ENCODE data around the gene RESP18. TPM values are rescaled to one million over a fixed set of nuclear protein-coding genes. Genes with fewer than 3 reads are reported as not detected.

Gene RESP18
- total RNA-seq, 1 experiment from 2014 or later, result not detected

- H2AFZ ChIP-seq, result no peak overlapping the region
- no peak overlapping the region for H3K27ac ChIP-seq
- no peak overlapping the region for H3K4me2 ChIP-seq
- no peak overlapping the region for H3K4me3 ChIP-seq
- no peaks in the 10 kb centered on the region for H3K4me1 ChIP-seq (replicated peaks; ENCODE audit: insufficient read depth)
- no peaks in the 10 kb centered on the region for H3K9me2 ChIP-seq (ENCODE audit: insufficient read depth)
- H3K36me3 ChIP-seq (ENCODE audit: low read depth), result no peaks in the 10 kb centered on the region
- H3F3A ChIP-seq (ENCODE audit: insufficient read depth, low read depth), result no peaks in the 10 kb centered on the region
- CTCF ChIA-PET, result no interaction called here
- 0 out of 2 replicates have a peak, but pooled peaks cover 3% of the 10 kb centered on the region for H4K20me1 ChIP-seq (ENCODE audit: insufficient read depth)
- no peak for DNase-seq
- peaks cover 84% of the 10 kb centered on the region for H3K27me3 ChIP-seq (ENCODE audit: insufficient read depth, low read depth)
- intact Hi-C loops (cut with micrococcal nuclease; ENCODE audit: unreplicated experiment), result loop anchor here (10.0 kb wide), 1 partner anchor 249 kb away; no protein-coding TSS in a partner anchor
- no peaks in the 10 kb centered on the region for H3K9me3 ChIP-seq (ENCODE audit: insufficient read depth, low read depth)
- no peaks in the 10 kb centered on the region for H3K79me2 ChIP-seq (ENCODE audit: low read depth)
- POLR2A ChIA-PET (ENCODE audit: unreplicated experiment), result interaction anchor here (0.8 kb wide), 1 partner anchor 245 kb away, joined by 8 read pairs; no protein-coding TSS in a partner anchor
- TF ChIP-seq EZH2 (IDR thresholded peaks at IDR 0.05; ENCODE audit: low read depth) (no peak), CTCF (conservative IDR thresholded peaks at IDR 0.05) (no peak)
- BruUV-seq (replicated peaks), result no TSS peak
Observed at GRCh38 chr2:219304223-219304622, 28.3 kb downstream of the RESP18 start.

GRCh38 chr2:219302412-219302968 is 30.1 kb downstream of the RESP18 start:
- Histone ChIP-seq H2AFZ (no peak overlapping the region), H3K9me3 (ENCODE audit: insufficient read depth, low read depth) (no peaks in the 10 kb centered on the region), H3F3A (ENCODE audit: insufficient read depth, low read depth) (no peaks in the 10 kb centered on the region), H3K9me2 (ENCODE audit: insufficient read depth) (no peaks in the 10 kb centered on the region), H3K4me1 (replicated peaks; ENCODE audit: insufficient read depth) (no peaks in the 10 kb centered on the region), H3K4me3 (no peak overlapping the region), H4K20me1 (ENCODE audit: insufficient read depth) (no peaks in the 10 kb centered on the region), H3K79me2 (ENCODE audit: low read depth) (no peaks in the 10 kb centered on the region), H3K27me3 (ENCODE audit: insufficient read depth, low read depth) (peaks cover 84% of the 10 kb centered on the region), H3K27ac (no peak overlapping the region), H3K36me3 (ENCODE audit: low read depth) (no peaks in the 10 kb centered on the region), H3K4me2 (no peak overlapping the region)
- intact Hi-C loops (cut with micrococcal nuclease; ENCODE audit: unreplicated experiment), result loop anchor here (10.0 kb wide), 1 partner anchor 248 kb away; no protein-coding TSS in a partner anchor
- CTCF ChIA-PET, result no interaction called here
- no peak for DNase-seq
- POLR2A ChIA-PET (ENCODE audit: unreplicated experiment), result no interaction called here
- TF ChIP-seq EZH2 (IDR thresholded peaks at IDR 0.05; ENCODE audit: low read depth) (no peak), CTCF (conservative IDR thresholded peaks at IDR 0.05) (no peak)
- BruUV-seq (replicated peaks), result no TSS peak

- Histone ChIP-seq H2AFZ (no peak overlapping the region), H3K4me2 (no peak overlapping the region), H3K27ac (no peak overlapping the region), H3K4me3 (no peak overlapping the region), H3K9me3 (ENCODE audit: insufficient read depth, low read depth) (no peaks in the 10 kb centered on the region), H3F3A (ENCODE audit: insufficient read depth, low read depth) (no peaks in the 10 kb centered on the region), H4K20me1 (ENCODE audit: insufficient read depth) (no peaks in the 10 kb centered on the region), H3K27me3 (ENCODE audit: insufficient read depth, low read depth) (peaks cover 60% of the 10 kb centered on the region), H3K79me2 (ENCODE audit: low read depth) (no peaks in the 10 kb centered on the region), H3K36me3 (ENCODE audit: low read depth) (no peaks in the 10 kb centered on the region), H3K9me2 (ENCODE audit: insufficient read depth) (no peaks in the 10 kb centered on the region), H3K4me1 (replicated peaks; ENCODE audit: insufficient read depth) (no peaks in the 10 kb centered on the region; the same call in 1 of the 2 replicates)
- POLR2A ChIA-PET (ENCODE audit: unreplicated experiment), result no interaction called here
- intact Hi-C loops (cut with micrococcal nuclease; ENCODE audit: unreplicated experiment), result loop anchor here (10.0 kb wide), 1 partner anchor 245 kb away; no protein-coding TSS in a partner anchor
- CTCF ChIA-PET, result no interaction called here
- DNase-seq, result no peak
- BruUV-seq (replicated peaks), result no TSS peak
- TF ChIP-seq EZH2 (IDR thresholded peaks at IDR 0.05; ENCODE audit: low read depth), result no peak
- TF ChIP-seq CTCF (conservative IDR thresholded peaks at IDR 0.05), result no peak
Observed at GRCh38 chr2:219300022-219300421, 32.5 kb downstream of the RESP18 start.

Measured in PC-9 (cell line).